OCI-LY3 (cell line): ENCODE measurements around the gene THRB.

Source experiments
- EZH2phosphoT487 ChIP-seq: fragments of 200-600 bp; shearing (Covaris generic); IDR thresholded peaks from 2 replicates; pipeline ENCODE4 v1.6.1; 2018; ENCODE audit warnings: antibody characterized with exemption, mixed run types, low read depth
- TF ChIP-seq, protein P1 (sequence below): fragments of 200-600, 300-600 bp; sonication (generic); IDR thresholded peaks from 2 replicates; pipeline ENCODE4 v1.5.1; 2014; ENCODE audit warnings: antibody characterized with exemption, low read length, low read depth

DNA sequence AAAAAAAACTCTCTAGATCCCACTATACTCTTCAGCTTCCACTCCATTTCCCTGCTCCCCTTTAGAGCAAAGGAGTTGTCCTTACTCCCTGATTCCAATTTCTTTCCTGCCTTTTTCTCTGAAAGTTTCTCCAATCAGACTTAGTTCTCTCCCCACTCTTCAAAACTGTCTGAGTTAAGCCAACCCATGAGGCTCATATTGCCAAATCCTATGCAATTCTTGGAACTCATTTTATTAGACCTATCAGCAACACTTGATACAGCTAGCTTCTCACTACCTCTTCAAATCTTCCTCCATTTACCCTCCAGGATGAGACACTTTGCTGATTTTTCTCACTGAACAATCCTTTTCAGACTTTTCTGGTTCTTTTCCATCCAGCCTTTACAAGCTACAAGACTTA is 233.1 kb downstream of the THRB start:
- TF ChIP-seq, protein P1, sequence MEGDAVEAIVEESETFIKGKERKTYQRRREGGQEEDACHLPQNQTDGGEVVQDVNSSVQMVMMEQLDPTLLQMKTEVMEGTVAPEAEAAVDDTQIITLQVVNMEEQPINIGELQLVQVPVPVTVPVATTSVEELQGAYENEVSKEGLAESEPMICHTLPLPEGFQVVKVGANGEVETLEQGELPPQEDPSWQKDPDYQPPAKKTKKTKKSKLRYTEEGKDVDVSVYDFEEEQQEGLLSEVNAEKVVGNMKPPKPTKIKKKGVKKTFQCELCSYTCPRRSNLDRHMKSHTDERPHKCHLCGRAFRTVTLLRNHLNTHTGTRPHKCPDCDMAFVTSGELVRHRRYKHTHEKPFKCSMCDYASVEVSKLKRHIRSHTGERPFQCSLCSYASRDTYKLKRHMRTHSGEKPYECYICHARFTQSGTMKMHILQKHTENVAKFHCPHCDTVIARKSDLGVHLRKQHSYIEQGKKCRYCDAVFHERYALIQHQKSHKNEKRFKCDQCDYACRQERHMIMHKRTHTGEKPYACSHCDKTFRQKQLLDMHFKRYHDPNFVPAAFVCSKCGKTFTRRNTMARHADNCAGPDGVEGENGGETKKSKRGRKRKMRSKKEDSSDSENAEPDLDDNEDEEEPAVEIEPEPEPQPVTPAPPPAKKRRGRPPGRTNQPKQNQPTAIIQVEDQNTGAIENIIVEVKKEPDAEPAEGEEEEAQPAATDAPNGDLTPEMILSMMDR: no peak
- TF ChIP-seq EZH2phosphoT487: no peak
